GM12864 (cell line): ENCODE data around the gene TRABD2B.

Experiments
- DNase-seq: peaks from one replicate; pipeline ENCODE4 v3.0.0-alpha.2; 2011; ENCODE audit warnings: low read depth
- H3K4me3 ChIP-seq: 2 replicates; pipeline ENCODE4 v1.5.1; 2011; ENCODE audit warnings: mild to moderate bottlenecking, low read depth, low read length, control low read depth
- TF ChIP-seq, protein P1 (sequence below): IDR thresholded peaks from 2 replicates; pipeline ENCODE4 v1.5.1; 2011; ENCODE audit warnings: low read depth, mild to moderate bottlenecking, moderate library complexity, low read length, control low read depth, inconsistent platforms; ENCODE audit errors: missing control alignments

Gene TRABD2B

DNA sequence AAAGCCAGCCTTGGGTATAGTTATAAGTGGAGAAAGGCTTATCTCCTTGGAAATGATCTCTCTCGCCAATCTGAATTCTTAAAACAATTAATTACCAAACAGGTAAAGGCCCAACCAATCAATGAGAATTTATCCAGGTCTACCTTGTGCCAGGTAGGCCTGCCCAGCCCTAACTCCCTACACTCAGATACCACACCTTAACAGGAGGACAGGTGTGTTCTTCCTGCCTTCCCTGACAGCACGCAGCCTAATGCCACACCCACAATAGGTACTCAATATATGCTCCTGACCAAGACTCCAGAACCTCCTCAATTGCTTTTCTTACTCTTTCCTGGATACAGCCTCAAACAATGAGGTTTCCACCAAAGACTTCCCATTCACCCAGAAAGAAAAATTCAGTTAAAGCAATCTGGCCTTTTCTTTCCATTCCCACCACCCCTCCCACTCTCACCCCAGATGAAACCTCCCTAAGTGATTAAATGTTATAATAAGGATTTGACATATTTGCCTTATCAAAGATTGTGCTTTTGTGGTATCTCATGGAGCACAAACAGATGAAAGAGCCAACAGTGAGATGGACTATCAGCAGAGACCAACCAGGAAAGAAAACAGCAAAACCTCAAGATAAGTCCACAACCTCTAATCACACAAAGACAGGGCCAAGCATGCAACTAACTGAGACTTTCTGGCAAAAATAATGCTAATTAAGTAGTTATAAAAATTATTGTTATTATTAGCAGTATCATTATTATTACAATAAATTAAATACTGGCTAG is 25.6 kb downstream of the TRABD2B start:
- TF ChIP-seq, protein P1, sequence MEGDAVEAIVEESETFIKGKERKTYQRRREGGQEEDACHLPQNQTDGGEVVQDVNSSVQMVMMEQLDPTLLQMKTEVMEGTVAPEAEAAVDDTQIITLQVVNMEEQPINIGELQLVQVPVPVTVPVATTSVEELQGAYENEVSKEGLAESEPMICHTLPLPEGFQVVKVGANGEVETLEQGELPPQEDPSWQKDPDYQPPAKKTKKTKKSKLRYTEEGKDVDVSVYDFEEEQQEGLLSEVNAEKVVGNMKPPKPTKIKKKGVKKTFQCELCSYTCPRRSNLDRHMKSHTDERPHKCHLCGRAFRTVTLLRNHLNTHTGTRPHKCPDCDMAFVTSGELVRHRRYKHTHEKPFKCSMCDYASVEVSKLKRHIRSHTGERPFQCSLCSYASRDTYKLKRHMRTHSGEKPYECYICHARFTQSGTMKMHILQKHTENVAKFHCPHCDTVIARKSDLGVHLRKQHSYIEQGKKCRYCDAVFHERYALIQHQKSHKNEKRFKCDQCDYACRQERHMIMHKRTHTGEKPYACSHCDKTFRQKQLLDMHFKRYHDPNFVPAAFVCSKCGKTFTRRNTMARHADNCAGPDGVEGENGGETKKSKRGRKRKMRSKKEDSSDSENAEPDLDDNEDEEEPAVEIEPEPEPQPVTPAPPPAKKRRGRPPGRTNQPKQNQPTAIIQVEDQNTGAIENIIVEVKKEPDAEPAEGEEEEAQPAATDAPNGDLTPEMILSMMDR, result no peak
- no peak for DNase-seq

DNA sequence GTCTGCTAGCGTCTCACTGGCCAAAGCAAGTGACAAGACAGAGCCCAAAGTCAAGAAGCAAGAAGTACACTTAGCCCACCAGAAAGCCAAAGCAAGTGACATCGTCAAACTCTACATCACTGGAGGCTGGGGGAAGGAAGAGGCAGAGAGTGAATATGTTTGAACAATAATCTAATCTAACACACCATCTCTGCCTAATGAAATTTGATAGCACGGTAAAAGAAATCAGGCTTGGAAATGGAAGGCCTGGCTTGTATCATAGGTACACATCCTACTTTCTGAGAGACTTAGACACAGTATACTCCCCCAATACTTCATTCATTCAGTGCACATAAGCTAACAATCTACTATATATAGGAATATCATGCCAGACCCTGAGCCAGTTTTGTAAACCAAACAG is 26.3 kb downstream of the TRABD2B start:
- no peak overlapping the region for H3K4me3 ChIP-seq
- DNase-seq, result no peak
- TF ChIP-seq, protein P1, result no peak

More for the DNA sequence above, 25.6 kb downstream of the TRABD2B start:
- H3K4me3 ChIP-seq, result no peak overlapping the region

DNA sequence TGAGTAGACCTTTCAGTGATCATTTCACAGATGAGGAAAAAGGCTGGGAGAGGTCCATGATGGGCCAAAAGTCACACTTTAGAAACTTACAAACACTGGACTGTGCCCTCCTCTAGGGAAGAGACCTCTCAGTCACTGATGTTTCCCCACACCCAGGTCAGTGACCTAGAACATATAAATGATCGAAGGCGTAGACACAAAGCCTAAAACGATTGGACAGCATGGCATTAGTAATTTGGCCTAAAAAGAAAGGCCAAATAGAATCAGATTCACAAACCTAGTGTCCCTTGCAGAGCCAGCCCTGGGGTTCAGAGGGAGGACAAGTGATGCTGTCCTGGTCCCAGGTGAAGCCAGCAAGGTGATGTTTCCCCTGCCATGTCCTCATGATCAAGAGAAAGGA is 27.7 kb downstream of the TRABD2B start:
- H3K4me3 ChIP-seq, result no peak overlapping the region
- TF ChIP-seq, protein P1, result no peak
- no peak for DNase-seq

DNA sequence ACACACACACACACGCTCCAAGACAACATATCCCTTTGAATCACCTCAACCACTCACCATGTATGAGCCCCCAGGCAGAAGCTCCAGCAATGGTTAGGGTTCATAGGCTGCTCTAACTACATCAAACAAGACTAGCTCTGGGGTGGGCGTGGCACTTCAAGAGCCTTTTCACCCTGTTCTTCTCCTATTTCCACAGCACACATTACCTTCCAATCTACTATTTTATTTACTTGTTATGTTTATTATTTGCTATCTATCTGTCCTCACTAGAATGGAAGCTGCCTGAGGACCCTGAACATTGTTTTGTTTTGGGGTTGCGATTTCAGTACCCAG is 28.7 kb downstream of the TRABD2B start:
- TF ChIP-seq, protein P1, result no peak
- H3K4me3 ChIP-seq, result no peak overlapping the region
- DNase-seq, result no peak

DNA sequence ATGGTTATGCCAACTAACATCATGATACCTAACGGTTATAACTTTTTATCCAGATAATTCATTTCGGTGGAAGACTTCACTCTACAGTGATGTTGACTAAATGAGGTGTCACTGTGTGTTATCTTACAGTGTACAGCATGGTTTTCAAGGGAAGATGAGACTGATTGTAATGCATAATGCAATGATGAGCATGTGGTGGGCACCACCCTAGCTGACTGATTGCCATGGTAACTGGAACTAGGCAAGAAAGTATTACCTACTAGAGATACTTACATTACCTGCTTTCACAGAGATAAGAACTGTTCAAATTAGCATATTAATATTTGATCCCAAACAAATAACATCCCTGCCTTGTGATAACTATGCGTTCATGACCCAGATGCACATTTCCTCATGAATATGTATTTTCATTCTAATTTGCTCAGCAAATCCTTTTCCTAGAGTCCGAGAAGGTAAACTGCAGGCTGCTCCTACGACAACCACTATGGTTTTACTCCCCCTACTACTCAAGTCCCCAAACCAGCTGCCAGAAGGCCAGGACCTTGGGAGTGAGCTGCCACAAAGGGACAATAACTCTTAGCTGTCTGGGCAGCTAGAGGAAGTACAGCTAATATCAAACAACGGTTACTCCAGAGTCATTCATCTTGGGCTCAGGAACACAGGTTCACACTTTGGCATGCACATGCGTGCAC is 29.2 kb downstream of the TRABD2B start:
- H3K4me3 ChIP-seq, result no peak overlapping the region
- DNase-seq, result no peak
- TF ChIP-seq, protein P1, result no peak

DNA sequence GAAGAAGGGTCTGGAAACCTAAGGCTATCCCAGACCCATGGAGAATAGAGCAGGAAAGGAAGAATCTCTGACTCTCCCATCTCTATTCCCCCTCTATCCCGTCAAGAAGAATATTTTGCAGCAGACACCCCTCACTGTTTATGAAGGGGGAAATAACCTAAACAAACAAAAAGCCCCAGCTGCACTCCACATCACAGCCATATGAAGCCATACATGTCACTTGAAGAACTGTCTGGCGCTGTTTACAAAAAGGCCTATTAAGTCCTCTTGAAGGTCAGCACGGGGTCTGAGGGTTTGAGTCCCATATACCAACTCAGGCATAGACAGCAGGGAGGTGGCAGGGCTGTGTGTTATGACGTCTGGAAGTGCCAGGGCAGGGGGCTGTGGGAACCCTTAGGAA is 31.4 kb downstream of the TRABD2B start:
- DNase-seq, result no peak
- H3K4me3 ChIP-seq, result no peak overlapping the region

More for the DNA sequence above, 31.4 kb downstream of the TRABD2B start:
- TF ChIP-seq, protein P1, result no peak
